Measurements from ENCODE around the gene RAD51B. TPM values are rescaled to one million over a fixed set of nuclear protein-coding genes. Genes with fewer than 3 reads are reported as not detected.

Gene RAD51B
- total and polyA plus RNA-seq, 2 of the 13 experiments (the other 11 are each of a cell fraction or from before 2014, with no cell fraction given) = 7.0 to 9.5 TPM

DNA sequence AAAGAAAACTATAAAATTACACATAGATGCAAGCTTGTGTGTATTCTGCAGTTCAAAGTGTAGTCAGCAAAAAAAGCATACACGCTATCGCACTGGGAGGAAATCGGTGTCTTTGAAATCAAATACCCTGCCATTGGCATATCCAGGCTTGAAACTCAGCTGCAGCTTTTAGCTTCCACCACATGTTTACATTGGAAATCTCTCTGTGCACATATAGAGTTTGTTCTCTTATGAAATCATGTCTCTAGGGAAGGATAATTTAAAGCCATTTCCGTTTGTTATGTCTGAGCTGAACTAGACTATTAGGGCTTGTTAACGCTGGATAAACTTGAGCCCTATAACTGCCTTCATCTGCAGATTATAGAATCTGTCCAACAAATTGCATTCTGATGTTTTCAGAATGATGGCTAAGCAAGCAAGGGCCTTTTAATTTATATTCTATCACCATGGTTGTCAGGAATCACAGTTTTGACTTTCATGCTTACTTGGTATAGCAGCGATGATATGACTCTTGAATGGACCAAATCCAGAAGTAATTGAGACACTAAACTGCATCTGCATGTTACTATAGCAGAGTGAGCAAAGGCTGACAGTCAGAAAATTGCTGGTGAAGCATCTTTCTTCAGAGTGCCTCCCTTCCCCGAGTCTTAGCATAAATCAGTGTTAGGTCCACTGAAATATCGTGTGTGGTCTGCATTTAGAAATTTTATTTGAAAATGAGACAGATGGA is 530.5 kb downstream of the RAD51B start (continued):
- TF ChIP-seq ASH2L (IDR thresholded peaks at IDR 0.05; ENCODE audit: insufficient read length, low read depth, low read length) = peak; percentile 52
- peak; percentile 74; the same call in 1 of the 2 replicates for TF ChIP-seq IKZF5 (CRISPR knock-in tag; IDR thresholded peaks at IDR 0.05)
- 0 out of 2 replicates have a peak, but pooled peaks have one; percentile 40 for TF ChIP-seq YEATS4 (CRISPR knock-in tag; IDR thresholded peaks at IDR 0.05; ENCODE audit: borderline replicate concordance)
- no peak for TF ChIP-seq ZNF891 (CRISPR knock-in tag; IDR thresholded peaks at IDR 0.05)
- 0 out of 2 replicates have a peak, but pooled peaks have one; percentile 54 for TF ChIP-seq ARNTL (CRISPR knock-in tag; IDR thresholded peaks at IDR 0.05)
- no peak for TF ChIP-seq FOXP1 (IDR thresholded peaks at IDR 0.05)
- peak; percentile 87 for TF ChIP-seq FOXP1 (CRISPR knock-in tag; IDR thresholded peaks at IDR 0.05)
- no peak for TF ChIP-seq RBFOX2 (IDR thresholded peaks at IDR 0.05; ENCODE audit: low read depth, low read length)
- peak; percentile 99 for TF ChIP-seq TCF7 (IDR thresholded peaks at IDR 0.05; ENCODE audit: low read depth)
- TF ChIP-seq ZNF558 (CRISPR knock-in tag; IDR thresholded peaks at IDR 0.05; ENCODE audit: borderline replicate concordance) = no peak
- TF ChIP-seq KLF16 (CRISPR knock-in tag; IDR thresholded peaks at IDR 0.05) = peak in 1 of 2 experiments; percentile 69; a peak in 2 of 4 replicates
- TF ChIP-seq NCOA1 (CRISPR knock-in tag; IDR thresholded peaks at IDR 0.05) = 0 out of 2 replicates have a peak, but pooled peaks have one; percentile 54
- no peak for TF ChIP-seq RFX3 (CRISPR knock-in tag; IDR thresholded peaks at IDR 0.05)
- TF ChIP-seq KLF9 (CRISPR knock-in tag; IDR thresholded peaks at IDR 0.05; ENCODE audit: low read depth) = no peak
- no peak for TF ChIP-seq NR0B2 (CRISPR knock-in tag; IDR thresholded peaks at IDR 0.05)
- no peak for TF ChIP-seq RAD21 (CRISPR knock-in tag; IDR thresholded peaks at IDR 0.05)
- TF ChIP-seq, protein P1, sequence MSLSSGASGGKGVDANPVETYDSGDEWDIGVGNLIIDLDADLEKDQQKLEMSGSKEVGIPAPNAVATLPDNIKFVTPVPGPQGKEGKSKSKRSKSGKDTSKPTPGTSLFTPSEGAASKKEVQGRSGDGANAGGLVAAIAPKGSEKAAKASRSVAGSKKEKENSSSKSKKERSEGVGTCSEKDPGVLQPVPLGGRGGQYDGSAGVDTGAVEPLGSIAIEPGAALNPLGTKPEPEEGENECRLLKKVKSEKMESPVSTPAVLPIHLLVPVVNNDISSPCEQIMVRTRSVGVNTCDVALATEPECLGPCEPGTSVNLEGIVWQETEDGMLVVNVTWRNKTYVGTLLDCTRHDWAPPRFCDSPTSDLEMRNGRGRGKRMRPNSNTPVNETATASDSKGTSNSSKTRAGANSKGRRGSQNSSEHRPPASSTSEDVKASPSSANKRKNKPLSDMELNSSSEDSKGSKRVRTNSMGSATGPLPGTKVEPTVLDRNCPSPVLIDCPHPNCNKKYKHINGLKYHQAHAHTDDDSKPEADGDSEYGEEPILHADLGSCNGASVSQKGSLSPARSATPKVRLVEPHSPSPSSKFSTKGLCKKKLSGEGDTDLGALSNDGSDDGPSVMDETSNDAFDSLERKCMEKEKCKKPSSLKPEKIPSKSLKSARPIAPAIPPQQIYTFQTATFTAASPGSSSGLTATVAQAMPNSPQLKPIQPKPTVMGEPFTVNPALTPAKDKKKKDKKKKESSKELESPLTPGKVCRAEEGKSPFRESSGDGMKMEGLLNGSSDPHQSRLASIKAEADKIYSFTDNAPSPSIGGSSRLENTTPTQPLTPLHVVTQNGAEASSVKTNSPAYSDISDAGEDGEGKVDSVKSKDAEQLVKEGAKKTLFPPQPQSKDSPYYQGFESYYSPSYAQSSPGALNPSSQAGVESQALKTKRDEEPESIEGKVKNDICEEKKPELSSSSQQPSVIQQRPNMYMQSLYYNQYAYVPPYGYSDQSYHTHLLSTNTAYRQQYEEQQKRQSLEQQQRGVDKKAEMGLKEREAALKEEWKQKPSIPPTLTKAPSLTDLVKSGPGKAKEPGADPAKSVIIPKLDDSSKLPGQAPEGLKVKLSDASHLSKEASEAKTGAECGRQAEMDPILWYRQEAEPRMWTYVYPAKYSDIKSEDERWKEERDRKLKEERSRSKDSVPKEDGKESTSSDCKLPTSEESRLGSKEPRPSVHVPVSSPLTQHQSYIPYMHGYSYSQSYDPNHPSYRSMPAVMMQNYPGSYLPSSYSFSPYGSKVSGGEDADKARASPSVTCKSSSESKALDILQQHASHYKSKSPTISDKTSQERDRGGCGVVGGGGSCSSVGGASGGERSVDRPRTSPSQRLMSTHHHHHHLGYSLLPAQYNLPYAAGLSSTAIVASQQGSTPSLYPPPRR (CRISPR knock-in tag; IDR thresholded peaks at IDR 0.05; ENCODE audit: borderline replicate concordance) = peak; percentile 97
- no peak for TF ChIP-seq ZFP82 (CRISPR knock-in tag; IDR thresholded peaks at IDR 0.05; ENCODE audit: borderline replicate concordance)
- peak; percentile 78; the same call in 1 of the 2 replicates for TF ChIP-seq KAT8 (CRISPR knock-in tag; IDR thresholded peaks at IDR 0.05)
- peak; percentile 92 for TF ChIP-seq NFKBIZ (CRISPR knock-in tag; IDR thresholded peaks at IDR 0.05)
- TF ChIP-seq SMYD3 (CRISPR knock-in tag; IDR thresholded peaks at IDR 0.05) = peak; percentile 27; the same call in 1 of the 2 replicates
- peak; percentile 68; the same call in 1 of the 2 replicates for TF ChIP-seq ONECUT2 (CRISPR knock-in tag; IDR thresholded peaks at IDR 0.05)
- peak; percentile 97 for TF ChIP-seq DPF2 (CRISPR knock-in tag; IDR thresholded peaks at IDR 0.05; ENCODE audit: borderline replicate concordance, low read depth)
- TF ChIP-seq SMC3 (IDR thresholded peaks at IDR 0.05; ENCODE audit: low read length) = peak; percentile 28; the same call in 1 of the 2 replicates

All from HepG2 (cell line).